DMS79 treated with DMSO at 0.1 percent for 48 hours (cell line): ENCODE results near the gene DUSP16.

ENCODE experiments used
- DNase-seq: peaks from one replicate; lab custom pipeline; 2025; lab: John Stamatoyannopoulos, UW

DUSP16 gene

DNA sequence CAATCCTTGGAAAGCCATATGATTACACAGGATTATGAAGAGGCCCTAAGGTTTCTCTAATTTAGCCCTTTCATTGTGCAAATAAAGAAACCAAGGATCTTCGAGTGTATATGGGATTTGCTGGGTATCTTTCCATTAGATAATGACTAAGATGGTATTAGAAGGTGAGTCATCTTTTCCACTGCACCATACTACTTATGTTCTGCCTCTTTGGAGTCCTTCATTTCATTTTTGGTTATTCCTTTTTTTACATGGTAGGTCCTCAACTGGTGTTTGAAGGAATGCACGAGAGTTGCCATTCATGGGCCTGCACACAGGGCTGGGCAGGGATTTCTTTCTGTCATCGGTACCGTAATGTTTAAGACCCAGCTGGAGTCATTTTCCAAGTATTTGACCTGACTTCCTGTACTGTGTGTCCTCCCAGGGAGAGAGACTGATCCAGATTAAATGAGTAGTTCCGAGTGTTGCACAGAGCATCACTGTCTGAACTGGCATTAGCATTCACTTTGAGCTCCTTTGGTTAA lies 120.1 kb downstream of the DUSP16 start:
- DNase-seq, result no peak

DNA sequence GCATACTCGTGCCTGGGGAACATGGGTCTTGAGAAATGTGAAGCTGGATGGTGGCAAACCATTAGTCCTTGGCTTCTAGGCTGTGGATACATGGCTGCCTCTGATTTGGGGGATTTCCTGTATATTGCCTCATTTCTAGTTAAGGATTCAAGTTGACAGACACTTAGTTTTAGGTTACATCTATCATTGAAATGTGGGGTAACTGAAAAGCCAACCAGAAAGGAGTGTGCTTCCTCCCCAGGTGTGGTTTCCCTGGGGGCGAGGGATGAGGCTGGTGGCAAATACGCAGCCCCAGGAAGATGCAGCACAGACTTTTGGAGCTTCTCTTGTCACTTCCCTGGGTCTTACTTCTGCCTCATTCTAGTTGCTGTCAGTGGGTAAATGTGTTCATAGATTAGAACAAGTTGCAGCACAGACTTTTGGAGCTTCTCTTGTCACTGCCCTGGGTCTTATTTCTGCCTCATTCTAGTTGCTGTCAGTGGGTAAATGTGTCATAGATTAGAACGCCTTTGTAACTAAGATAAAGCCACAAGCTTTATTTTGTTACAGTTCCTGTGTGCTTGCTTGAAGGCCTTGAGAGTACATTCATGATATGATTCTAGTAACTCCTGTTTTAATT lies 120.7 kb downstream of the DUSP16 start:
- no peak for DNase-seq

DNA sequence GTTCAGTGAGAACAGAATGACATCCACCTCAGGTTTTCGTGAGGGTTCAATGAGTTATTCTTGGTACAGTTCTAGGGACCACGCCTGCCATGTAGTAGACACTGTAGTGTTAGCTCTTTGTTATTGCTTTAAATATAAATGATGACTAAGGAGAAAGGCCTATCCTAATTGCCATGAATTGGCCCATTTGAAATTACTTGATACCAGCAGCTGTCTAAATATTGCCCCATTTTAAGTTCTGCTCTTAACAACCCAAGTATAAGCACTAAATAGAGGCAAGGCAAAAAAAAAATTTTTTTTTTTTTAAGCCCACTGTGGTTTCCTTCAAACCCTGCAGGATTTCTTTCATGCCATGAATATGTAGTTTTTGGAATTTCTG lies 121.2 kb downstream of the DUSP16 start:
- DNase-seq, result no peak

DNA sequence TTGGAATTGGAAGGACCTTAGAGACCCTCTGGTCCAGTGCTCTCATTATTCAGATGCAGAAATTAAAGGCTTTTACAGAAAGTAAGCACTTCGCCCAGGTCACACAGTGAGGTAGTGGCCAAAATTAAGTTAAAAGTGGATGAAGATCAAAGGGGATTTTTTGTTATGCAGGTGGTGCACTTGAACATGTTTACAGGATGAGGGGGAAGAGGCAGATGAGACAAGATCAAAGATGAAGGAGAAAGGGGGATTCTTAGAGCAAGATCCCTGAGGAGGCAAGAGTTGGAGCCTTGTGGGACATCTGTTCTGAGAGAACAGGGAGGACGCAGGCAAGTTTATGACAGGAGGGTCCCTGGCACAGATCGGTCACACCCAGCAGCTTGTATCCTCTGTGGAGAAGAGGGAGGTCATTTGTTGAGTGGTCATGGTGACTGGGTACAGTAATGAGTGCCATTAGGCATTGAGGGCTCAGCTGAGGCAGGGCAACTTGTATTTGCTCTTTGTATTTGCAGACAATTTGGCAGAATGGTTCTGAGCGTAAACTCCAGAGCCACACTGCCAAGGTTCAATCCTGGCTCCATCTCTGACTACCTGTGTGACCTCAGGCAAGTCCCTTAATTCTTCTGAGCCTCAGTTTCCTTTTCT lies 121.8 kb downstream of the DUSP16 start:
- DNase-seq, result peak; percentile 79

DNA sequence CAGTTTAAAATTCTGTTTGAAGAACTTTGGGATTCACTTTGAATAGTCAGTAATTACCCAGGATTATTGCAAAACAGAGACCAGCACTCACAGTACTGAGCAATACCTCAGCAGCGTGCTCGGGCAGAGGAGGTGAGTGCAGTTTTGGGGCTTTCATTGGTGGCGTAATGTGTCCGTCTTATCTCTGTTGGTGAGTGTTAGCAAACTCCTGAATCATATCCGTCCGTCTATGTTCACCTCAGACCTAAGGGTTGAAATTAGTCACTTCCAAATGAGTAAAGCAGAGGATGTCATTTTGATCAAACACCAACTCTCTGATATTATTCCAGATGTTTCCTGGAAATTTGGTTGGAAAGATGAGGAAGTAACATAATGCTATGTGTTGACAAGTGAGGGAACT lies 123.0 kb downstream of the DUSP16 start:
- DNase-seq, result no peak

DNA sequence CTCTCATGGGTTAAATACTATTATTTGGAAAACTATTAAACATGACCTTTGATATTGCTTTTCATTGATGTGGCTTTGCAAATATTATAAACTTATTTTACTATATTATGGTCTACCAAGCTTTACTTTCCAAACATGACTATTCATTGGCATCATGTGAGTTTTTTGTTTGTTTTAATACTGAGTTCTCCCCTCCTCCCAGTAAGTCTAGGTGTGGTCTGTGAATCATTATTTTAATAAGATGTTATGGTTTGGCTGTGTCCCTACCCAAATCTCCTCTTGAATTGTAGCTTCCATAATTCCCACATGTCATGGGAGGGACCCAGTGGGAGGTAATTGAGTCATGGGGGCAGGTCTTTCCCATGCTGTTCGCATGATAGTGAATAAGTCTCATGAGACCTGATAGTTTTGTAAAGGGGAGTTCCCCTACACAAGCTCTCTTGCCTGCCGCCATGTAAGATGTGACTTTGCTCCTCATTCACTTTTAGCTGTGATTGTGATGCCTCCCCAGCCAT lies 125.8 kb downstream of the DUSP16 start:
- DNase-seq, result no peak

DNA sequence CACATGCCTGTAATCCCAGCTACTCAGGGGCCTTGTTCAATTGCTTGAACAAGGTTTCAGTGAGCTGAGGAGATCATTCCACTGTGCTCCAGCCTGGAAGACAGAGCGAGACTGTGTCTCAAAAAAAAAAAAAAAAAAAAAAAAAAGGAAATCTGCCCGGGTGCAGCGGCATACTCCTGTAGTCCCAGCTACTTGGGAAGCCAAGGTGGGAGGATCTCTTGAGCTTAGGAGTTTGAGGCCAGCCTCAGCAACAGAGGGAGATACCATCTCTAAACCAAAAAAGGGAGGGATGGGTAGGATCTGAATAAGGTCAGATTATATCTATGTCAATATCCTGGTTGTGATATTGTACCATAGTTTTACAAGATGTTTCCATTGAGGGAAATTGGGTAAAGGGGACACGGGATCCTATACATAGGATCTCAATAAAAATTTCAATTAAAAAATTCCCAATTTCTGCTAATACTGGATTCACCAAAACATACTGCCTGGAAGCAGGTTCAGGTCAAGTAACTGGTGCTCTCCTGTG lies 129.4 kb downstream of the DUSP16 start:
- no peak for DNase-seq

DNA sequence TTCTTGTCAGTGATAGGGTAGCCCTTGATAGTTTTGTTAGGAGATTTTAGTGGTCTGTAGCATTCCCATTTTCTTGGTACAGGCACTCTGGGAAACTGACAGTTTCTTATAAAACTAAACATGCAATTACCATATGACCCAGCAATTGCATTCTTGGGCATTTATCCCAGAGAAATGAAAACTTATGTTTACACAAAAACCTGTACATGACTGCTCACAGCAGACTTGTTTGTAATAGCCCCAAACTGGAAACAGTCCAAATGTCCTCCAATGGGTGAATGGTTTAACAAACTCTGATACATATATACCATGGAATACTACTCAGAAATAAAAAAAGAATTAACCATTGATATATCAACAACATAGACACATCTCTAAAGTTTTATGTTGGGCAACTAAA lies 130.3 kb downstream of the DUSP16 start:
- peak; percentile 17 for DNase-seq

DNA sequence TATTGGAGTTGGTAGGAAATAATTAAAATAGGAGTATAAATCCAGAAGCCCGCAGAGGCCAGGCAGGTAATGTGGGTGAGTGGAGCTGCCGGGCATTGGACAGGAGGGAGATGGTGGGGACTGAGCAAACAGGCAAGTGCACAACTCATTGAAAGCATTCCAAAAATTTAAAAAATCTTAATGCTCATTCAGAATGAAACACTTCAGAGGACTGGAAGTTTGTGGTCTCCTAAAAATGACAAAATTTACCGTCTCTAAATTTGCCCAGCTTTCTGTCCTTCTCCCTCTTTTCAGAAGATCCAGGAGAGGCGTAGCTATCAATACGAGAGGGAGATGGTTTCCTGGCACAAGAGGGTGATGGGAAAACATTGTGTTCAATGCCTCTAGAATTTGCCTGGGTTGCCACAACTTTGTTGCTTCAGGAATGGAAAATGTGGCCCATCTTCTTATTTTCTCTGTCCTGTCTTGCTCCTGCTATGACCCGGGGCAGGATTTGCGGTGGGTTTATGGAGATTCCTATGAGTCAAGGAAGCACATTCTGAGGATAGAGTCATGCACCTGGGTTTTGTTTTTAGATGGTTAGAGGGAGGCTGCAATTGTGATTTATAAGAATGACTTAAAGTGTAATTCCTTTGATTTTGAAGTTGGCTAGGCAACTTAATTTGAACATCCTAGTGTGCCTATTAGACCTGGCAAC lies 133.6 kb downstream of the DUSP16 start:
- DNase-seq, result no peak

DNA sequence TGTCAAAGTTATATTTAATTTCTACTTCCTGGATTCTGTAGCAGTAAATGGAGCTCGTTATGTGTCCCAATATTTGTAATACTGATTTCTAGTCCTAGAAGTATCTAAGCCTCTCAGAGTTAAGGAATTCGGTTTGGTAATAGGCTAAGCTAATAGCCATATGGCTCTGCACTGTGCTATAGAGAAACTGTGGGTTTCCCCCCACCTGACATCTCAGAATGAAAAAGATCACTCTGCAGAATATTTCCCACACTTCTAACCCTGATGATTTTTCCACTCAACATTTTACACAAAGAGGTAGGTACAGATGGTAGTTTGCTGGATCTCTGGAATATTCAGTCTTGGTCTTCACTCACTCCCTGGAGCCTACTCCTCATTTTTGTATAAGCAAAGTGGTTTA lies 134.6 kb downstream of the DUSP16 start:
- no peak for DNase-seq

DNA sequence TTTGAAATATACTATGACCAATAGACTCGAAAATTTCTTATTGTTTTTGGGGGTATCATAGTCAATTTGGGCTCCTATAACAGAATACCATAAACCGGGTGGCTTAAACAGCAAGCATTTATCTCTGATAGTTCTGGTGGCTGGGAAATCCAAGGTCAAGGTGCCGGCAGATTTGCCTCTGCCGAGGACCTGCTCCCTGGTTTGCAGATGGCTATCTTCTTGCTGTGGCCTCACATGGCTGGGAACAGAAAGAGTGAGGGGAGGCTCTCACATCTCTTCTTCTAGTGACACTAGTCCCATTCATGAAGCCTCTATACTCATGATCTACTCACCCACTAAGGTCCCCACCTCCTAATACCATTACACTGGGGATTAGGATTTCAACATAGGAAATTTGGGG lies 135.1 kb downstream of the DUSP16 start:
- DNase-seq, result no peak

DNA sequence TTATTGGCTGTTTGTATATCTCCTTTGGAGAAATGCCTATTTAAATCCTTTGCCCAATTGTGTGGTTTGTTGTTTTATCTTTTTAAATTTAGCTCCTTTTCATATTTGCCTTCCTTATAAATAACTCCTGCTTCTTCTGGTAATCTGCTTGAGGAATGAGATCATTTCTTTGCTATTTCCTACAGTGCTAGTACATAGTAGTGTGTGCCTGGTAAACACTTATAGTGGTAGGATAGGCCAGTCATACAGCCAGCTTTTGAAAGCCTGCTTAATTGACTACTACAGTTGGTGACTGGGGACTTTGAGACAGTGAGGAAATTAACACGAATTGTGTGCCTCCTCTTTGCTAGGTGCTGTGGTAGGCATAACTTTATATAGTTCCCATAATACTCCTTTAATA lies 137.0 kb downstream of the DUSP16 start:
- DNase-seq, result no peak

DNA sequence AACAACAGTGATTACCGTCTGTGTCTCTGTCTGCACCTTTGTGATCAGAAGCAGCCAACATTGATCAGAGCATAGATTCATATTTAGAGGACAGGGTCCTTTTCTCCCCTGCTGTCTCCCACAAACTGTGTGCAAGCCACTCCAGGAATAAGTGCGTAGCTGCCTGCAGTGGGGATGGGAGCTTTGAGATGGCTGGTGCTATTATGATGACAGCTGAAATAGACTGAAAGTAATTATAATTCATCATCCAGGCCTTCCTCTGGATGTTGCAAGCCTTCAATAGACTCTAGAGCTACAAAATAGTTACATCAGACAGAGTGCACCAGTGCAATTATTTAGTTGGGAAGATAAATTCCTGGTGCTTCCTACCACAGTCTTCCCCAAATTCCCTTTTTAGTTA lies 137.7 kb downstream of the DUSP16 start:
- no peak for DNase-seq
